GM18508 (cell line): Measurements from ENCODE around the gene SEC11A.
"Not testable (repeated sequence)": the region's sequence is repeated elsewhere in the genome, so short reads cannot be mapped to it uniquely, and the experiment has no call there.

Experiments used
- ATAC-seq: cut with Tn5 transposase; IDR thresholded peaks from one replicate; pipeline ENCODE4 v1.9.1; 2021; ENCODE audit warnings: moderate number of reproducible peaks; ENCODE audit not compliant: insufficient read depth, unreplicated experiment

SEC11A gene

DNA sequence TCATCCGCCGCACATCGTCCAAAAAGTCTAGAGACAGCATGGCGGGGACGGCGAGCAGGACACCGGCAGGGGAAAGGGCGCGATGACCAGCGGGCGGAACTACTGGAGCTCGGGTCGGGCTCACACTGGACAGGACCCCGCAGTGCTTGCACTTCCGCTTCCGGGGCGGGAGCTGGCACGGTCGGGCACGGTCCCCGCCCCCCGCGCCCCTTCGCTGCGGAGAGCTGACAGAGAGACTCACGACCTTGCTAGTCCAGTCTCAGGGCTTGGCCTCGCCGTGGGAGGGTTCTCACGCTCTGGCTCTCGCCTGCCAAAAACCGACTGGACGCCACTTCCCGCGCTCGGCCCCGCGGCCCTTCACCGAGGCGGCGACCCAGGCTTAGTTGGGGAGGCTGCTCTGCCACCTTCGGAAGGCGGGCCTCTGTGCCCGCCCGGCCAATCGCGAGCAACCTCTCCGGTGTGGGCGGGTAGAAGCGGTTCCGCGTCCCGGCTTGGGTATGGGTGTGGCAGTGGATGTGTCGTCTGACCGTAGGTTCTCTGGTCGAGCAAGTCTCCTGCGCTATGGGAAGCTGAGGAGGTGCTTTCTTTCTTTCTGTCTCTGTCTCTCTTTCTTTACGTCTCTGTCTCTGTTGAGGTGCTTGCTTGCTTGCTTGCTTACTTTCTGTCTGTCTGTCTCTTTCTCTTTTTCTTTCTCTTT lies at the start of gene SEC11A:
Gene SEC11A (minus strand): TSS at position 104 of the 697 bp plus-strand sequence. CDS start 64 bp downstream, at position 40.
- peak; percentile 75 for ATAC-seq

DNA sequence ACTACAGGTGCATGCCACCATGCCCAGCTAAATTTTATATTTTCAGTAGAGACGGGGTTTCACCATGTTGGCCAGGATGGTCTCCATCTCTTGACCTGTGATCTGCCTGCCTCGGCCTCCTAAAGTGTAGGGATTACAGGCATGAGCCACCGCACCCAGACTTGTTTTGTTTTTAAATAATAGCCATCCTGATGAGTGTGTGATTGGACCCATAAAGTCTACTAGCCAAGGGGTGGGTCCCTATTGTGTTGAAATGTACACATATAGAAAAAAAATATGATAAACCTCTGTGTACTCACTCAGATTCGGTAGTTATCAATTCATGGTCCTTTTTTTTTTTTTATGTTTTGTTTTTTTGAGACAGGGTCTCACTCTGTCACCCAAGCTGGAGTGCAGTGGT lies 49.7 kb upstream of the SEC11A start:
- ATAC-seq, result no peak

DNA sequence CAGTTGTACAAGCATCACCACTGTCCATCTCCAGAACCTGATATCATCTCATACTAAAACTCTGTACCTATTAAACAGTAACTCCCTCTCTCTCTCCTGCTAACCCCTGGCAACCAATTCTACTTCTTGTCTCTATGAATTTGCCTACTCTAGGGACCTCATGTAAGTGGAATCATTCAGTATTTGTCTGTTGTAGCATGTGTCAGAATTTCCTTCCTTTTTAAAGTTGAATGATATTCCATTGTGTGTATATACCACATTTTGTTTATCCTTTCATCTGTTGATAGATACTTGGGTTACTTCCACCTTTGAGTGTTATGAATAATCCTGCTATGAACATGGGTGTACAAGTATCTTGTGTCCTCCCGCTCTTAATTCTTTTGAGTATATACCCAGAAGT lies 49.0 kb upstream of the SEC11A start:
- ATAC-seq, result no peak

- ATAC-seq, result no peak
Observed at GRCh38 chr15:84764585-84764984, 48.6 kb upstream of the SEC11A start.

- no peak for ATAC-seq
Observed at GRCh38 chr15:84762840-84763572, 47.1 kb upstream of the SEC11A start.

GRCh38 chr15:84761607-84762131 lies 45.7 kb upstream of the SEC11A start:
- no peak for ATAC-seq

DNA sequence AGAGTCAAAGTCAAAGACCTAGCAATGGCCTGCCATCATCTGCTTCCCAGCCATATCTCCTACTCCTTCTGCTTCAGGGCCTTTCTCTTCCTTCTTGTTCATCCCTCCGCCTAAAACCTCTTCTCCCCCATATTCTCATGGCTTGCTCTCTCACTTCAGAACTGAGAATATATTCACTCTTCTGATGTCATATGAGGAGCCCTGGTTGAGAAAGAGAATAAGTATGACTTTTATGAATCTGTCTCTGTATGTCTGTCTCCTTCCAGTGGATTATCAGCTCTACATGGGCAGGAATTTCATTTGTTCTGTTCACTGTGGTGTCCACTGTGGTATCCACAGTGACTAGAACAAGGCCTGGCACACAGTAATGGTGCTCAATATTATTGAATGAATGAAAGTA lies 44.3 kb upstream of the SEC11A start:
- no peak for ATAC-seq

DNA sequence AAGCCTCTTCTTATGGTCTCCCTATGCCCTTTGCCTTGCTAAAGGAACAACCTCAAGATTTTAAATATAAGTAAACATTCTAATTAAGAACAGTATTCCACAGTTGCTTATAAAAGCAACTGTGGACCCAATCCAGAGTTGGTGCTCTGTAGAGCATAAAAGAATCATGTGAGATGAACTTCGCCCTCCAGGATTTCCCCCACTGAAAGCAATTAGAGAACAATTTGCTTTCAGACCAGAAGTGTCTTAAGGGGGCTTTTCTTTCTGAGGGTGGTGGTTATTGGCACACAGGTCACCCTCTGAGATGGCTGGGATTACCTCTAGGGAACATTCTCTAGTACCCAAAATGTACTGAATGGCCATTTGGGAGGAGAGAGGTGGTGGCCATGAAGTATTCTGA lies 43.1 kb upstream of the SEC11A start:
- ATAC-seq, result no peak

- no peak for ATAC-seq
Observed at GRCh38 chr15:84755736-84756527, 40.0 kb upstream of the SEC11A start.

- not testable (repeated sequence) for ATAC-seq
Observed at GRCh38 chr15:84754889-84755288, 39.0 kb upstream of the SEC11A start.

DNA sequence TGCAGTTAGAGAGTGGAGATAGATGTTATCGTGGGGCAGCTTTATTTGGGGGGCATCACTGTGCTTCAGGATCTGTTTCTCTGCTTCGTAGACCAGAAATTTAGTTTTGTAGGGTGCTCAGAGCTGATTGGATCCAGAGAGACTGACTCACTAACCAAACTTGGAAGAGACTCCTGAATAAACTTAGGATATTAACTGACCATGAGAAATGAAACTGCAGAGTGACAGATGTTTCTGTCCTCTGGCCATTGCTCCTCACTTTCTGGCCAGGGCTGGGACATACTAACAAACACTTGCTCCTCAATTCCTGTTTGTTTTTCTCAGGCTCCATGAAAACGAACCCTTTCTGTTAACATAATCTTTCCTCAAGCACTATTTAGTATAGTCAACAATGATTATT lies 36.8 kb upstream of the SEC11A start:
- no peak for ATAC-seq

GRCh38 chr15:84752195-84752594 lies 36.3 kb upstream of the SEC11A start:
- no peak for ATAC-seq

DNA sequence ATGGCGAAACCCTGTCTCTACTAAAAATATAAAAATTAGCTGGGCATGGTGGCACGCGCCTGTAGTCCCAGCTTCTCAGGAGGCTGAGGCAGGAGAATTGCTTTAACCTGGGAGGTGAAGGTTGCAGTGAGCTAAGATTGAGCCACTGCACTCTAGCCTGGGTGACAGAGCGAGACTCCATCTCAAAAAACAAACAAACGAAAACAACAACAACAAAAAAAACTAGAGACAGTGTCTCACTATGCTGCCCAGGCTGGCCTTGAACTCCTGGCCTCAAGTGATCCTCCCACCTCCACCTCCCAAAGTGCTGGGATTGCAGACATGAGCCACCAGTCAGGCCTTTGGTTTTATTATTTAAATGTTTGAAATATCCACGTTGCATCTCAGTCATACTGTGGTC lies 35.8 kb upstream of the SEC11A start:
- not testable (repeated sequence) for ATAC-seq

DNA sequence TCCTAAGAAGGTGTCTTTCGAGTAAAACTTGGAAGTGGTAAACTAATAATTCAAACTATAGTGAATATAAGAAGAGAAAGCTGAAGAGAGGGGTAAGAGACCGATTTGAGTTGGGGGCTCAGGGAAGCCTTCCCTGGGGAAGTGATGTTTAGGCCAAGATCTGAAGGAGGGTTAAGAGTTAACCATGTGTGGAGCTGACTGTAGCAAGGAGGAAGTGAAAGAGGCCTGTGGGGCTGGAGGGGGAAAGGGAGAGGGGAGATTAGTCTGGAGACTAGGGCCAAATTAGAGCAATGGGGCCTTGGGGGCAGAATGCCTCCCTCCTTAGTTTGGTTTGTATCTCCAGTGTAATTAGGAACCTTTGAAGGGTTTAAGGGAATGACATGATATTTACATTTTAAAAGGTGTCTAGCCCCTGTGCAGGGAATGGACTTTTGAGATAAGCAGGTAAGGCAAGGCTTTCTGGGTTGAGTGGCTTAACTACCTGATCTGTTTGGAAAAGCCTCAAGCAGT lies 34.7 kb upstream of the SEC11A start:
- no peak for ATAC-seq

DNA sequence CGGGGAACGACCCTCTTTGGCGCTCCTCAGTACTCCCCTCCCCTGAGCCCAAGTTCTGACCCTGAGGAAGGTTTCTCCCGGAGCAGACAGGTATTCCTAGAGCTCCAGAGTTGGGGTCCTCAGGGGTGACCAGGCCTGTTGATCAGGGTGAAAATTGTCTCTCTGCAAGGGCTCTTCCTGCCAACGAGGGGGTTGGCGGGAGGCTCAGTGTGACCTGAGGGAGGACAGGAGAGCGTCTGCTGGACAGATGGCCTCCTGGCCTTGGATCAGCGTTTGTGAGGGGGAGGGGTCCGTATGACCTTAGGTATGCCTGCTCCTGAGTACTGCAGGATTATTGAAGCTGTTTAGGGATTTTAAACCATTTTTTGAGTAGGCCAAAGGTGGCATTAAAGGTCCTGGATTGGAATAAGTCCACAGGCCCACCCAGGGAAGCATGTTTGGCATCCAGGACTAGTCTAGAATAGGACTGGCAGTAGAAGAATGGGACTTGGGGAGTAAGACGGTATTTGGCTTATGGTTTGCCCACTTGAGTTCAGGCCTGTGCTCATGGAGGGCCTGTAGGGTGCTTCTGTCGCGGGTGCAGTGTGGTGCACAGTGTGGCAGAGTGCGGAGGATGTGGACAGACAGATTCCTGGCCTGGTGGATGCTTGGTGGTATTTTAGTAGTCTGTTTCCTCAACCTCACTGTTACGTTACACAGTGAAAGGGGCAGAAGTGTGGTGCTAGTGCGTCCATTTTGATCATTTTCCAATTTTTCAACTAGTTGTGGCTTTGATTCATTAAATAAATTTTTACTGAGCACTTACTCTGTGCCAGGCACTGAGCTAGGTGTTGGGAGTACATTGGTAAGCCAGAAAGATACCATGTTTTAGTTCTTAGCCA lies 33.4 kb upstream of the SEC11A start:
- no peak for ATAC-seq

DNA sequence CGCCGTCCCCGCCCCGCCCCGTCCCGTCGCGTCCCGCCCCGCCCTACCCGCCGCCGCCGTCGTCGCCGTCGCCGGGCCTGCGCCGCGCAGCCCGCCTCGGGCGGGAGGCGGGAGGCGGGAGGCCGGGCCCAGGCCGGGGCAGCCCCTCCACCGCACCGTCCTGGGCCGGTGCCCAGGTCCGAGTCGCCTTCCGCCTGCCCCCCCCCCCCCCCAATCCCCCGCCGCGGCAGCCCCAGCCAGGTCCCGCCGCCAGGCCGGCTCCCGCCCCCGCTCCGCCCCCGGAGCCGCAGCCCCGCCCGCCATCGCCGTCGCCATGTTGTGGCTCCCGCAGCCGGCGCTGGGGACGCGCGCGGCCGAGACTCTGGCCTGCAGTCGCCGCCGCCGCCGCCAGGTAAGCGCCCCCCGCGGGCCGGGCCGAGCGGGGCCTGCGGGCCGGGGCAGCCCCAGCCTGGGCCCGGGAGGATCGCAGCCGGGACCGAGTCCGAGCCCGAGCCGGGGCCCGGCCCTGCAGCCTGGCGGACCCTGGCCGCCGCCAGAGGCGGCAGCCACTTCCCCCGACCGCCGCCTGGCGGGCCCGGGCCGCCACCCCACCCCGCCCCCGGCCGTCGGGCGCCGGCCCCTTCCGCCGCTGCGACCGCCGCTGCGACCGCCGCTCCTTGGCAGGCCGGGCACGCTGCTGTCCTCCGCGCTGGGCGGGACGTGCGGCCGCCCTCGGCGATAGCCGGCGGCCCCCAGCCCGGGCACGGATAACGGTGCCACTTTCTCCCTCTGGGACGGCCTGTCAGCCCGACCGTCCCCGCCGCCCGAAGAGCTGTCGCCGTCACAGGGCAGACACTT lies 32.6 kb upstream of the SEC11A start, which contains the start of gene ZNF592:
Gene ZNF592 (plus strand): TSS at position 319 of the 837 bp plus-strand sequence. CDS start 34,084 bp downstream, outside the sequence.
- ATAC-seq, result no peak

GRCh38 chr15:84747416-84748273 lies 31.7 kb upstream of the SEC11A start:
- no peak for ATAC-seq

DNA sequence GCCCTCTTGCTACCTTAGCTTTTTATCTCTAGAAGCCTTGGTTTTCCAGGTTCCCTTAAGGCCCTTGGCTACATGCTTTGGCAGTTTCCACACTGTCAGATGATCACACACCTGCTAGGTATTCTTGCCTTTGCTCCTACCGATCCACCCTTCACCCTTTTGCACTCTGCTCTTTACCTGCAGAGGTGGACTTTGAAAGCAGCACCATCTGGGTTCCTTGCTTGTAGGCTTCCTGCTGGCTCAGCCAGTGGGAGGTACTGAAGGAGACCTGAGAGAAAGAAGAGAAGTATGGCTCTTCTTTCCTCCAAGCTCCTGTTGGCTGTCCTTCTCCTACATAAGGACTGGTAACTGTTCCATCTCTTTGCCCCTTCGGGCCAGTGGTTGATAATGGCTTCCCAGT lies 25.2 kb upstream of the SEC11A start:
- ATAC-seq, result no peak
